Activated CD4-positive, alpha-beta T cell treated with anti-CD3 and anti-CD28 coated beads, Interleukin-2, amount 50 U/mL, for 24 hours (primary cell): ENCODE data around the gene RAB3IP.

Experiments used
- DNase-seq, 2 donors: peaks; one replicate each; pipeline ENCODE4 v3.0.0-alpha.2; 2020; ENCODE audit warnings: low read depth in 1 of 2, low spot score in 1 of 2

The RAB3IP gene

GRCh38 chr12:69738351-69739286 is at the start of gene RAB3IP:
RAB3IP (plus strand) TSS chr12:69738860; CDS start chr12:69755409, 16,549 bp downstream.
- DNase-seq = peak; percentile 88 to 91

DNA sequence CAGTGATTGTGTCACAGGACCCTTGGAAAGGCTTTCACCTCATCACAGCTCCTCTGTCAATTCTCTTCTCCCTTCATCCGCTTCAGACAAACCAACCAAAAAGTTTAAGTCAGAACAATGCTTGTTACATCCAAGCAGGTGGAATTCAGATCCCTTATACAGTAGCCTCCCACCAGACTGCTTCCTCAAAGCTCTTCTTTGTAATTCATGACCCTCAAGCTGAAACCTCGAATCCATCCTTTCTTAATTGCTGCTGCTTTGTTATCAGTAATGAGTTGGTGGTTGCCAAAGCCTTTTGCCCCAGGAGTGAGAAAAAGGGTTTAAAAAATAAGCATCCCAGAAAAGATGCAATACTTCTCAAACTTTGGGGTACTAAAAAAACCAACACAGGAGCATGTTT is 49.0 kb upstream of the RAB3IP start:
- DNase-seq = no peak

GRCh38 chr12:69694123-69694522 is 44.5 kb upstream of the RAB3IP start:
- DNase-seq = no peak

- DNase-seq = no peak
Observed at GRCh38 chr12:69698054-69698453, 40.6 kb upstream of the RAB3IP start.

- no peak for DNase-seq
Observed at GRCh38 chr12:69698769-69699540, 39.7 kb upstream of the RAB3IP start, which contains the start of gene BEST3. BEST3 (minus strand) TSS chr12:69699303; CDS start chr12:69697798, 1,505 bp downstream.

- DNase-seq = no peak
Observed at GRCh38 chr12:69701826-69702225, 36.8 kb upstream of the RAB3IP start.

GRCh38 chr12:69703146-69703642 is 35.5 kb upstream of the RAB3IP start:
- no peak for DNase-seq

DNA sequence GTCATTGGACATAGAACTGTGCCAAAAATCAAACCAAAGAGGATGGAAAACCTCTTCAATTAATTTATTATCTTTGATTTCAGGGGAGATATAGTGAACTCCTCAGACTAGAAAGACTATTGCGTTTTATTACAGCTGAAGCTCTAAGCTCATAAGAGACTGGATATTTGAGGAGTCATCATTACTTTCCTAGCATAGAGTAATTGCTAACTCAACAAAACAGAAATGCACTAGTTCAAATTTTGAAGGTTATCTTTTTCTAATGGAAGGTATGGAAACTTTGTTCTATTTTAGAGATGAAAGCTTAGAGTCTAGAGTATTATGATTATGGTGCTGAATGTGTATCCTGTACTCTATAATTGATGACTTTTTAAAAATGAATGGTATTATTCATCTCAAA is 34.3 kb upstream of the RAB3IP start:
- DNase-seq = no peak

DNA sequence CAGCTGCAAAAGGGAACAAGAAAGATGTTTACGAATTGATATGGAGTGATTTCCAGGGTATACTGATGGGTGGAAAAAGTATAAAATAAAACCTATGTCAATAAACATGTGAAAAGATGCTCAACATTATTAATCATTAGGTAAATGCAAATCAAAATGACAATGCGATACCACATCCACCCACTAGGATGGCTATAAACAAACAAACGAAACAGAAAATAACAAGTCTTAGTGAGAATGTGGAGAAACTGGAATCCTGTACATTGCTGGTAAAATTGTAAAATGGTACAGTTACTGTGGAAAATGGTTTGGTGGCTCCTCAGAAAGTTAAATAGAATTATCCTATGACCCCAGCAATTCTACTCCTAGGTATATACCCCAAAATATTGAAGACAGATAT is 30.0 kb upstream of the RAB3IP start:
- no peak for DNase-seq

GRCh38 chr12:69712826-69713225 is 25.8 kb upstream of the RAB3IP start:
- no peak for DNase-seq

- DNase-seq = no peak
Observed at GRCh38 chr12:69714542-69714941, 24.1 kb upstream of the RAB3IP start.

DNA sequence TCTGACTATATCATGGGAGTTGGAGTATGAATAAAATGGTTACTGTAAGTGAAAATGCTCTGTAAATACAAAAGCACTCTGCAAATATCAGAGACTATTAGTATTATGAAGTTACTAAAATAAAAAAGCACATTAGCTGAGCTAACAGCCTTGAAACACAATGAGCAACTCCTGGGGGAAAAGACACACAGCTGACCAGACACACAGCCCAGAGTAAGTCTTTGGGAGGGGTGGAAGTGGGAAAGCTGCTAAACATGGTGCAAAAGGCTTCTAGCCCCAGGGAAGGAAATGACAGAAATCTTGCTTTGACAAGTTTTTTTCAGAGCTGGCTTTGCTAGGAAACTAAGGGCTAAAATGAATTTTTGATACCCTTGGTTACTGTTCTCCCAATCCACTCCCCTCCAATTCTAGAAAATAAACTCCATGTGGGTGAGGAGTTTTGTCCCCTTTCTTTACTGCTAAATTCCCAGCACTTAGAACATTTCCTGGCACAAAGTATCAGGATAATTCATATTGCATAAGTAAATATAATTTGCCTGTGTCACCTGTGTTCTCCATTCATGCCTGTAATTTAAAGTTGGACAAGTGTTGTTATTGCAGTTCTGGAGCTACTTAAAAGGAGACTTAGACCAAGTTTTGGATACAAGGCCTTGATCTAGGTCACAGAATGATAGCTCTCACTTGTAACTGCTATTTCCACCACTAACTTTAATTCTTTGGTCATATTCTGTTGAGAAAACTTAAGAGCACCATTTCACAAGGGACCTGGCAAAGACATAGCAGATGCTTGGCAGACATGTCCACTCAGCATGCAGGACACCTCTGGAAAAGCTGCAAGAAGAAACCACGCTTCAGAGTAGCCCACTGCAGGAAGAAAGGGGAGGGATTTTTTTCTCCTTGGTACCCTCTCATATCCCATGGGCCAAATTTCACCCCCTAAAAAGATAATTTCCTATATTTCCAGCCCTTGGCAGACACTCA is 19.0 kb upstream of the RAB3IP start:
- DNase-seq = no peak

GRCh38 chr12:69720750-69721149 is 17.9 kb upstream of the RAB3IP start:
- DNase-seq = no peak

- no peak for DNase-seq
Observed at GRCh38 chr12:69726922-69727321, 11.7 kb upstream of the RAB3IP start.

DNA sequence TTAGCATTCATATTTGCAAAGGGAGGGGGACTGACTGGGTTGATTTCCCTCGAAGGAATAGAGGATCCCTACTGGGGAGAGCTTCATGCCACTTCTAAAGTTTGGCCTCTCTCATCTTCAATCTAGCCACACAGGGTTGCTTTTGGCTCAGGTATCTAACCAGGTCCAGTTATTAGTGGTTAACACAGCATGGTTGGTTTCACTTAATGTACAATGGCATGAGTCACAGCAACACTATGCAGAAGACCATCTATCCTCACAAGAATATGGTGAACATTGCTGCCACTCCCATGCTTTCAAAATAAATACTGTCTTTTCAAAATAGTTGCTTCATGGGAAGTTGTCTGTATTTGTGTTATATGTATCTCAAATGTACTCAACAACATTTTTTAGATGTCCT is 6.6 kb upstream of the RAB3IP start:
- no peak for DNase-seq

DNA sequence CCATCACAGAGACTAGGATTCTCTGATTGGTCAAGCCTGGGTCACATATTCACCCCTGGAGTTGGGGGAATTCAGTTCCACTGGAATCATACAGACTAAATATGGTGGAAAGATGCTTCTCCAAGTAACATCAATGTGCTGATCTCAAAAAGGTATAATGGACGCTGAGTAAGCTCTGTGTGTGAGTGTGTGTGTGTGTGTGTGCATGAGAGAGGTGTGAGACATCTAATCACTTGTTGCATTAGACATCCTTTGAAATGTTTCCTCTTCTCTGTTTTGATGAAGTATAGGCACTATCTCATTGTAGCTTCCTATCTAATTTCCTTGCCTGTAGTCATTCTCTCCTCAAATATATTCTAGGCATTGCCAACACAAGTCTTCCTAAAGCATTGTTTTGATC is 5.0 kb upstream of the RAB3IP start:
- no peak for DNase-seq

- DNase-seq = peak; percentile 32 to 34
Observed at GRCh38 chr12:69739287-69740191, 879 bp downstream of the RAB3IP start.

- DNase-seq = no peak
Observed at GRCh38 chr12:69744109-69744508, 5.4 kb downstream of the RAB3IP start.

GRCh38 chr12:69751476-69751875 is 12.8 kb downstream of the RAB3IP start:
- DNase-seq = no peak

- DNase-seq = no peak
Observed at GRCh38 chr12:69755302-69755701, 16.6 kb downstream of the RAB3IP start.
